ENCODE results near the gene RPS16. TPM values are rescaled to one million over a fixed set of nuclear protein-coding genes. Genes with fewer than 3 reads are reported as not detected.

RPS16 gene
- total and polyA plus RNA-seq, 2 donors from 2014 or later = 1,461 to 1,965 TPM

DNA sequence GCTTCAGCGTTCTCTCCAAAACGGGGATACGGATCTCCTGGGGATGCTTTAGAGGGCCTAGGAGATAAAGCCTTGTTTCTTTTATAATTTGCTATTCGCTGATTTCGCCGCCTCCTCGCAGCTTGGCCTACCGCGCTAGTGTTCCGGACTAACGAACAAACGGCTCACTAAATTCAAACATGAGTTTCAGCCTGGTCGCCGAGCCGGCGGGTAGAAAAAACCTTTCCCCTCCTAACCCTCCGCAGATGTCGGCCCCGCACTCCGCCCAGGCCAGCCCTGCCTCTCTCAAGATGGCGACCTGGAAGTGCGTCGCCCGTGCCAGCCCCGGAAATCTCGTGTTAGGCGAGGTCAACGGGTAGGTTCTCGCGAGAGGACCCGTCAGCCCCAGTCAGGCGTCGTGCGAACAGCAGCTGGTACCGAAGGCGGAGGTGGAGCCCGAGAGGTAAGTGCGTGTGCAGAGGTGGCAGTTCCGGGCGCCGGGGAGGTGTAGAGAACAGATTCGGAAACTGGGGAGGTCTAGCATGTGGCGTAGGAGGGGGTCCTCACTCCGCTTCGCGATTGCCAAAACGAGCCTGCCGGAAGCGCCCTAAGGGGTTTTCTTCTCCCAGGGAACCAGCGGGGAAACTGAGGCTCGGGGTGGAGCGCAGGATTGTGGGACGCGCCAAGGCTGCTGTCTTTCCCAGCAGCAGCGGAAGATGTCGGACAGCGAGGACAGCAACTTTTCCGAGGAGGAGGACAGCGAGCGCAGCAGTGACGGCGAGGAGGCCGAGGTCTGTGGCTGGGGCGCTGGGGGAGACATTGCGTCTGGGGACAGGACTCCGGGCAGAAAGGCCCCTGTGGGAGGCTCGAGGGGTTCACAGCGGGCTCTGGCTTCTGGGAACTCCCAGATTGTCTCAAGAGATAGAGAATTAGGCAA is 9.7 kb upstream of the RPS16 start, which contains the start of gene SUPT5H:
Gene SUPT5H (plus strand): TSS at position 387 of the 916 bp plus-strand sequence. CDS start 309 bp downstream, at position 696.
- H3K27me3 ChIP-seq (ENCODE audit: control insufficient read depth, insufficient read depth, low read length) = no peaks in the 10 kb centered on the region
- peak within 1 kb of the TSS; percentile 90 to 95 for H3K27ac ChIP-seq (ENCODE audit: low read depth in 2 of 2, low read length in 2 of 2)
- peak; percentile 97 to 99 (median 98) for DNase-seq
- intact Hi-C loops (cut with DNase I) = no loop called here
- TF ChIP-seq, protein P1, sequence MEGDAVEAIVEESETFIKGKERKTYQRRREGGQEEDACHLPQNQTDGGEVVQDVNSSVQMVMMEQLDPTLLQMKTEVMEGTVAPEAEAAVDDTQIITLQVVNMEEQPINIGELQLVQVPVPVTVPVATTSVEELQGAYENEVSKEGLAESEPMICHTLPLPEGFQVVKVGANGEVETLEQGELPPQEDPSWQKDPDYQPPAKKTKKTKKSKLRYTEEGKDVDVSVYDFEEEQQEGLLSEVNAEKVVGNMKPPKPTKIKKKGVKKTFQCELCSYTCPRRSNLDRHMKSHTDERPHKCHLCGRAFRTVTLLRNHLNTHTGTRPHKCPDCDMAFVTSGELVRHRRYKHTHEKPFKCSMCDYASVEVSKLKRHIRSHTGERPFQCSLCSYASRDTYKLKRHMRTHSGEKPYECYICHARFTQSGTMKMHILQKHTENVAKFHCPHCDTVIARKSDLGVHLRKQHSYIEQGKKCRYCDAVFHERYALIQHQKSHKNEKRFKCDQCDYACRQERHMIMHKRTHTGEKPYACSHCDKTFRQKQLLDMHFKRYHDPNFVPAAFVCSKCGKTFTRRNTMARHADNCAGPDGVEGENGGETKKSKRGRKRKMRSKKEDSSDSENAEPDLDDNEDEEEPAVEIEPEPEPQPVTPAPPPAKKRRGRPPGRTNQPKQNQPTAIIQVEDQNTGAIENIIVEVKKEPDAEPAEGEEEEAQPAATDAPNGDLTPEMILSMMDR (IDR thresholded peaks at IDR 0.05; ENCODE audit: borderline replicate concordance, extremely low read depth, insufficient read depth) = no peak
- H3K36me3 ChIP-seq (ENCODE audit: control insufficient read depth in 2 of 3, insufficient read depth in 3 of 3, low read length in 3 of 3) = peaks cover 0 to 6% (median 0%) of the 10 kb centered on the region in 3 donors
- H3K9me3 ChIP-seq (ENCODE audit: control insufficient read depth in 2 of 3, insufficient read depth in 1 of 3, low read length in 3 of 3) = no peaks in the 10 kb centered on the region
- peak within 1 kb of the TSS; percentile 87 to 97 (median 96) for H3K4me3 ChIP-seq (ENCODE audit: low read length in 3 of 3)
- H3K4me1 ChIP-seq (ENCODE audit: control insufficient read depth in 2 of 3, insufficient read depth in 2 of 3, low read depth in 1 of 3, low read length in 3 of 3) = peaks cover 0 to 18% (median 0%) of the 10 kb centered on the region in 3 donors
- FAIRE-seq = no peak
- H3K9ac ChIP-seq (ENCODE audit: low read length in 3 of 3) = peak within 1 kb of the TSS; percentile 96 to 97 (median 97)

DNA sequence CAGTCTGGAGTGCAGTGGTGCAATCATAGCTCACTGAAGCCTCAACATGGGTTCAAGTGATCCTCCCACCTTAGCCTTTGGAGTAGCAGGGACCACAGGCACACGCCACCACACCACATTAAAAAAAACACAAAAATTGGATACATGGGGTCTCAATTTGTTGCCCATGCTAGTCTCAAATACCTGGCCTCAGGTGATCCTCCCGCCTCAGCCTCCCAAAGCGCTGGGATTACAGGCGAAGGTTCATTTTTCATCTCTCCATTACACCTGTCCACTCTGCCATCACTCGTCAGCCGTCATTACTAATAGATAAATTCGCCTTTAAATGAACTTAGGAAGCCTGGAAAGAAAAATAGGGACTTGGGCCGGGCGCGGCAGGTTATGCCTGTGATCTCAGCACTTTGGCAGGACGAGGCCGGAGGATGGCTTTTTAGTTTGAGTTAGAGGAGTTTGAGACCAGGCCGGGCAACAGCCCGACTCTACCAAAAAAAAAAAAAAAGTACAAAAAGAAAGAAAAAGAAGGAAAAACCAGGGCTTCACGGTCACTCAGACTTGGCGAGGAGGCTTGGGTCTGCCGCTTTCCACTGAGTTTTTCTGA is 8.9 kb upstream of the RPS16 start:
- intact Hi-C loops (cut with DNase I) = no loop called here
- H3K4me1 ChIP-seq (ENCODE audit: control insufficient read depth in 2 of 3, insufficient read depth in 2 of 3, low read depth in 1 of 3, low read length in 3 of 3) = peaks cover 0 to 18% (median 0%) of the 10 kb centered on the region in 3 donors
- no peaks in the 10 kb centered on the region for H3K27me3 ChIP-seq (ENCODE audit: control insufficient read depth, insufficient read depth, low read length)
- peak overlapping the region; percentile 90 to 95 for H3K27ac ChIP-seq (ENCODE audit: low read depth in 2 of 2, low read length in 2 of 2)
- H3K4me3 ChIP-seq (ENCODE audit: low read length in 3 of 3) = peak overlapping the region; percentile 87 to 97 (median 96)
- H3K9me3 ChIP-seq (ENCODE audit: control insufficient read depth in 2 of 3, insufficient read depth in 1 of 3, low read length in 3 of 3) = no peaks in the 10 kb centered on the region
- no peak for FAIRE-seq
- peak in 1 of 5 donors; percentile 38 for DNase-seq
- H3K36me3 ChIP-seq (ENCODE audit: control insufficient read depth in 2 of 3, insufficient read depth in 3 of 3, low read length in 3 of 3) = peaks cover 0 to 6% (median 0%) of the 10 kb centered on the region in 3 donors
- peak overlapping the region; percentile 96 to 97 (median 97) for H3K9ac ChIP-seq (ENCODE audit: low read length in 3 of 3)
- TF ChIP-seq, protein P1 (IDR thresholded peaks at IDR 0.05; ENCODE audit: borderline replicate concordance, extremely low read depth, insufficient read depth) = no peak

DNA sequence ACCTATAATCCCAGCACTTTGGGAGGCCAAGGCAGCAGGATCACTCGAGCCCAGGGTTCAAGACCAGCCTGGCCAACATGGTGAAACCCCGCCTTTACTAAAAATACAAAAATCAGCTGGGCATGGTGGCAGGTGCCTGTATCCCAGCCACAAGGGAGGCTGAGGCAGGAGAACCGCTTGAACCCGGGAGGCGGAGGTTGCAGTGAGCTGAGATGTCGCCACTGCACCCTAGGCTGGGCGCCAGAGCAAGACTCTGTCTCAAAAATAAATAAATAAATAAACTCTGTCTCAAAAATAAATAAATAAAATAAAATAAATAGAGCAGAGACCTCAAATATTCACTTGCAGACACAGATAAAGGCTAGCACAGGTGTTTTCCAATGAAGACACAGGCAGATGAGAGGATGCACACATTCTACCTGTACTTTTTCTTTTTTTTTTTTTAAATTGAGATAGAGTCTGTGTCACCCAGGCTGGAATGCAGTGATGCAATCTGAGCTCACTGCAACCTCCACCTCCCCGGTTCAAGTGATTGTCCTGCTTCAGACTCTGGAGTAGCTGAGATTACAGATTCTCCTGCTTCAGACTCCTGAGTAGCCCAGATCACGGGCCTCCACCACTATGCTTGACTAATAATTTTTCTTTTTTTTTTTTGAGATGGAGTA is 2.7 kb upstream of the RPS16 start:
- no peak for DNase-seq
- TF ChIP-seq, protein P1 (IDR thresholded peaks at IDR 0.05; ENCODE audit: borderline replicate concordance, extremely low read depth, insufficient read depth) = no peak
- H3K36me3 ChIP-seq (ENCODE audit: control insufficient read depth in 2 of 3, insufficient read depth in 3 of 3, low read length in 3 of 3) = peaks cover 3 to 12% (median 7%) of the 10 kb centered on the region in 3 donors
- no peak for FAIRE-seq
- intact Hi-C loops (cut with DNase I) = no loop called here
- H3K27me3 ChIP-seq (ENCODE audit: control insufficient read depth, insufficient read depth, low read length) = no peaks in the 10 kb centered on the region
- H3K9me3 ChIP-seq (ENCODE audit: control insufficient read depth in 2 of 3, insufficient read depth in 1 of 3, low read length in 3 of 3) = no peaks in the 10 kb centered on the region
- no peak overlapping the region for H3K27ac ChIP-seq (ENCODE audit: low read depth in 2 of 2, low read length in 2 of 2)
- H3K4me3 ChIP-seq (ENCODE audit: low read length in 3 of 3) = no peak overlapping the region
- H3K4me1 ChIP-seq (ENCODE audit: control insufficient read depth in 2 of 3, insufficient read depth in 2 of 3, low read depth in 1 of 3, low read length in 3 of 3) = peaks cover 0 to 17% (median 12%) of the 10 kb centered on the region in 3 donors
- no peak overlapping the region for H3K9ac ChIP-seq (ENCODE audit: low read length in 3 of 3)
